Measurements from ENCODE around the gene MIOX. TPM values are rescaled to one million over a fixed set of nuclear protein-coding genes. Genes with fewer than 3 reads are reported as not detected.

The MIOX gene
- total RNA-seq, 1 experiment from 2014 or later: 1.4 TPM

DNA sequence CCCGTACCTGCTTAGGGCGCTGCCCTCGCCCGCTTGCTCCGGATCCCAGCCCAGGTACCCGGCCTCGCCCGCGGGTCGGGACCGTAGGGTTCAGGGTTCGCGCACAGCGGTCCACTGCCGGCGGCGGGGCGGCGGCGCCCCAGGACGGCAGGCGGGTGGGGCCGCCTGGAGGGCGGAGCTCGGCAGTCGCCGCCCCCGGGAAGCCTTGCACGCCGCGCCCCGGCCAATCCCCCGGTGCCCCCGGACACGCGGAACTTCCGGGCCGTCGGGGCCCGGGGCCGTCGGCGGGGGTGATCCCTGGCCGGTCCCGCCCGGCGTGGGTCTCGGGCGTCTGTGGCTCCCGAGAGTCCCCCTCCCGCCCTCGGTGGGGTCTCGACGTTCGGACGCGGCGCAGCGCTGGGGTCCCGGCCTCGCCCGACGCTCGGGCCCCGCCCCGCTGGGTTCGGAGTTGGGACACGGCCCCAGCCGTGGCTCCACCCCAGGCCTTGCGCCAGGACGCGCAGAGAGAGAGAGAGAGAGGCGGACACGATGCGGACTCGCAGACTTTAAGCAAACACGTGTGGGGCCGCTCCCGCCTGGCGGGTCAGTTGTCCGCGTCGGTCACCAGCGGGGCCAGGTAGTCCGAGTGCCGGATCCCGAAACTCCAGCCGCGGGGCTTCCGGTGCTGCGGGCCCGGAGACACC lies 43.4 kb downstream of the MIOX start, which contains the start of gene TYMP:
Gene TYMP, minus strand, starts transcription at position 116 of the 683 bp plus-strand sequence. CDS start 303 bp downstream, outside the sequence.
- no peak within 1 kb of the TSS for H4K5ac ChIP-seq (ENCODE audit: insufficient read length, low read depth, low read length)
- no peaks in the 10 kb centered on the region; a peak in 1 of 7 replicates for H3K36me3 Mint-ChIP-seq (ENCODE audit: insufficient read depth in 1 of 3, low read depth in 3 of 3)
- H3K9me3 Mint-ChIP-seq: no peaks in the 10 kb centered on the region; a peak in 1 of 5 replicates
- no peak within 1 kb of the TSS for H3K27ac Mint-ChIP-seq
- no peak within 1 kb of the TSS for H4K91ac ChIP-seq (ENCODE audit: insufficient read length, low read depth, low read length)
- peaks cover 37% of the 10 kb centered on the region; the same call in 1 of the 2 replicates for H3K27me3 ChIP-seq (ENCODE audit: insufficient read depth, low read length)
- DNase-seq: peak; percentile 41
- no peak within 1 kb of the TSS for H2BK20ac ChIP-seq (ENCODE audit: low read depth, low read length, poor library complexity, severe bottlenecking)
- H3K4me2 ChIP-seq (ENCODE audit: insufficient read depth, insufficient read length, low read length): peak within 1 kb of the TSS; percentile 34
- no peak within 1 kb of the TSS for H3K56ac ChIP-seq (ENCODE audit: insufficient read length, low read depth, low read length)
- H3K9me3 ChIP-seq (ENCODE audit: control insufficient read depth, low read depth, low read length): no peaks in the 10 kb centered on the region
- peak within 1 kb of the TSS; percentile 33 for H3K18ac ChIP-seq (ENCODE audit: insufficient read length, low read depth, low read length)
- no peak within 1 kb of the TSS for H2BK12ac ChIP-seq (ENCODE audit: insufficient read length, low read depth, low read length)
- no peak within 1 kb of the TSS for H2BK15ac ChIP-seq (ENCODE audit: low read depth, low read length)
- H3T11ph ChIP-seq (ENCODE audit: low read length): no peak within 1 kb of the TSS
- no peak within 1 kb of the TSS for H2AFZ ChIP-seq (ENCODE audit: low read length)
- WGBS (ENCODE audit: extremely low coverage, insufficient read length, low lambda C conversion rate): no CpG with 5 or more reads among the region's 92 CpGs
- no peaks in the 10 kb centered on the region for H3K79me1 ChIP-seq (ENCODE audit: insufficient read depth, low read depth, low read length, poor library complexity, severe bottlenecking)
- no peak within 1 kb of the TSS for H4K8ac ChIP-seq (replicated peaks; ENCODE audit: insufficient read length, low read depth, low read length)
- H2AK5ac ChIP-seq (ENCODE audit: insufficient read length, low read length): no peak within 1 kb of the TSS
- H3K9ac ChIP-seq (ENCODE audit: extremely low read depth, insufficient read length, low read length): no peak within 1 kb of the TSS
- TF ChIP-seq, protein P1, sequence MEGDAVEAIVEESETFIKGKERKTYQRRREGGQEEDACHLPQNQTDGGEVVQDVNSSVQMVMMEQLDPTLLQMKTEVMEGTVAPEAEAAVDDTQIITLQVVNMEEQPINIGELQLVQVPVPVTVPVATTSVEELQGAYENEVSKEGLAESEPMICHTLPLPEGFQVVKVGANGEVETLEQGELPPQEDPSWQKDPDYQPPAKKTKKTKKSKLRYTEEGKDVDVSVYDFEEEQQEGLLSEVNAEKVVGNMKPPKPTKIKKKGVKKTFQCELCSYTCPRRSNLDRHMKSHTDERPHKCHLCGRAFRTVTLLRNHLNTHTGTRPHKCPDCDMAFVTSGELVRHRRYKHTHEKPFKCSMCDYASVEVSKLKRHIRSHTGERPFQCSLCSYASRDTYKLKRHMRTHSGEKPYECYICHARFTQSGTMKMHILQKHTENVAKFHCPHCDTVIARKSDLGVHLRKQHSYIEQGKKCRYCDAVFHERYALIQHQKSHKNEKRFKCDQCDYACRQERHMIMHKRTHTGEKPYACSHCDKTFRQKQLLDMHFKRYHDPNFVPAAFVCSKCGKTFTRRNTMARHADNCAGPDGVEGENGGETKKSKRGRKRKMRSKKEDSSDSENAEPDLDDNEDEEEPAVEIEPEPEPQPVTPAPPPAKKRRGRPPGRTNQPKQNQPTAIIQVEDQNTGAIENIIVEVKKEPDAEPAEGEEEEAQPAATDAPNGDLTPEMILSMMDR (conservative IDR thresholded peaks at IDR 0.05): no peak
- H3K14ac ChIP-seq (ENCODE audit: insufficient read depth, low read length): 0 out of 2 replicates have a peak within 1 kb of the TSS, but pooled peaks have one; percentile 77
- no peak within 1 kb of the TSS for H3K27ac ChIP-seq (ENCODE audit: insufficient read length, low read depth, low read length)
- peaks cover 75% of the 10 kb centered on the region for H3K27me3 Mint-ChIP-seq (ENCODE audit: low read depth)
- no peak within 1 kb of the TSS for H2BK5ac ChIP-seq (ENCODE audit: insufficient read length, low read length)
- no peak within 1 kb of the TSS for H3K23ac ChIP-seq (ENCODE audit: insufficient read length, low read depth, low read length)
- peaks cover 15 to 20% of the 10 kb centered on the region in 2 experiments for H3K4me1 Mint-ChIP-seq
- no peaks in the 10 kb centered on the region for H3K79me2 ChIP-seq (ENCODE audit: insufficient read depth, low read length)
- no peak within 1 kb of the TSS for H2BK120ac ChIP-seq (ENCODE audit: low read depth, low read length, poor library complexity, severe bottlenecking)
- no peak within 1 kb of the TSS for H3K4ac ChIP-seq (ENCODE audit: low read depth, low read length)
- peaks cover 21% of the 10 kb centered on the region for H3K23me2 ChIP-seq (ENCODE audit: insufficient read length, low read depth, low read length, poor library complexity, severe bottlenecking)
- no peaks in the 10 kb centered on the region for H3K4me1 ChIP-seq (ENCODE audit: insufficient read depth, low read length)
- no peaks in the 10 kb centered on the region for H4K20me1 ChIP-seq (ENCODE audit: control insufficient read depth, insufficient read depth, insufficient read length)
- H3K4me3 Mint-ChIP-seq: peak within 1 kb of the TSS; percentile 56 to 77

All from H9 (cell line).